K562 (cell line): ENCODE measurements around the gene DENND1A. TPM values are rescaled to one million over a fixed set of nuclear protein-coding genes. Genes with fewer than 3 reads are reported as not detected.

Experiments
- ARID1B ChIP-seq: fragments of 450-650 bp; IDR thresholded peaks from 2 replicates; pipeline ENCODE4 v1.6.1; 2016; ENCODE audit warnings: antibody characterized with exemption, mild to moderate bottlenecking, inconsistent platforms
- BCOR ChIP-seq: fragments of 450-650 bp; IDR thresholded peaks from 2 replicates; pipeline ENCODE4 v1.6.1; 2016
- BRCA1 ChIP-seq, 2 experiments: fragments of 450-650 bp in 1 of 2; sonication (generic) in 1 of 2; formaldehyde crosslinking in 1 of 2; IDR thresholded peaks; 2 replicates each; pipeline versions ENCODE4 v1.5.0 to v1.6.1; 2017 to 2020; ENCODE audit warnings: mild to moderate bottlenecking in 1 of 2, missing genetic modification reagents in 1 of 2
- CBFA2T2 ChIP-seq: fragments of 450-650 bp; conservative IDR thresholded peaks from 2 replicates; pipeline ENCODE4 v1.6.1; 2017; ENCODE audit warnings: mild to moderate bottlenecking
- CTBP1 ChIP-seq: fragments of 450-650 bp; IDR thresholded peaks from 2 replicates; pipeline ENCODE4 v1.6.1; 2016; ENCODE audit warnings: borderline replicate concordance
- CXXC5 ChIP-seq: fragments of 250-450 bp; sonication (Bioruptor Pico); IDR thresholded peaks from 2 replicates; pipeline ENCODE4 v1.8.0; 2022; ENCODE audit warnings: inconsistent platforms, mild to moderate bottlenecking, moderate library complexity
- ESRRB ChIP-seq: fragments of 250-450 bp; sonication (Bioruptor Pico); IDR thresholded peaks from 2 replicates; pipeline ENCODE4 v1.5.0; 2020; ENCODE audit warnings: mild to moderate bottlenecking, moderate library complexity, borderline replicate concordance
- LEF1 ChIP-seq: fragments of 450-650 bp; IDR thresholded peaks from 2 replicates; pipeline ENCODE4 v1.6.1; 2016; ENCODE audit warnings: mild to moderate bottlenecking
- NFATC3 ChIP-seq: fragments of 450-650 bp; IDR thresholded peaks from 2 replicates; pipeline ENCODE4 v1.6.1; 2017; ENCODE audit warnings: mild to moderate bottlenecking
- NFE2L1 ChIP-seq: fragments of 450-650 bp; IDR thresholded peaks from 2 replicates; pipeline ENCODE4 v1.6.1; 2016; ENCODE audit warnings: missing genetic modification characterization, low read depth, mild to moderate bottlenecking, missing compliant biosample characterization, moderate library complexity, borderline replicate concordance
- PHTF2 ChIP-seq: fragments of 250-450 bp; sonication (Bioruptor Pico); IDR thresholded peaks from 2 replicates; pipeline ENCODE4 v1.5.0; 2021; ENCODE audit warnings: mild to moderate bottlenecking
- RCOR1 ChIP-seq, 2 experiments: IDR thresholded peaks; 2 replicates each; pipeline ENCODE4 v1.6.1; 2012; ENCODE audit warnings: low read depth in 2 of 2, low read length in 2 of 2, borderline replicate concordance in 1 of 2, improper control_type of control experiment in 1 of 2
- SRSF7 ChIP-seq: fragments of 200-400 bp; formaldehyde crosslinking; optimal IDR thresholded peaks from 2 replicates; pipeline ENCODE3; 2017; ENCODE audit warnings: mild to moderate bottlenecking, low read depth, low read length
- ZEB2 ChIP-seq: fragments of 450-650 bp; IDR thresholded peaks from 2 replicates; pipeline ENCODE4 v1.6.1; 2016
- ZNF165 ChIP-seq: fragments of 250-450 bp; sonication (Bioruptor Pico); IDR thresholded peaks from 2 replicates; pipeline ENCODE4 v1.4.0; 2020; ENCODE audit warnings: borderline replicate concordance
- polyA plus RNA-seq, 8 experiments: library from polyadenylated mRNA; depleted of rRNA in 4 of 8; stranded (reverse) in 5 of 8; unstranded in 3 of 8; fragments of >200 nt; fragmentation: Nextera tagmentation in 2 of 8; fragmentation: Illumina TruSeq in 1 of 8; extraction: Ambion mirVana in 2 of 8; extraction: Trizol in 1 of 8; gene quantifications; 2 replicates each; pipeline versions ENCODE4 v1.2.1 to v1.2.3, GENCODE V29; 2011 to 2014; ENCODE audit warnings: inconsistent platforms in 1 of 8, missing spikeins in 1 of 8
- total RNA-seq, 7 experiments: library from RNA; depleted of rRNA in 6 of 7; stranded (reverse); fragments of >200 nt in 6 of 7; fragmentation: Illumina TruSeq in 2 of 7; extraction: Trizol in 2 of 7; gene quantifications; 2 replicates each; pipeline versions ENCODE4 v1.2.1 to v1.2.3, GENCODE V29; 2011 to 2021; ENCODE audit warnings: low replicate concordance in 1 of 7
- TF ChIP-seq, protein P1 (sequence below): fragments of 450-650 bp; formaldehyde crosslinking; IDR thresholded peaks from 2 replicates; pipeline ENCODE4 v1.4.0; 2020; ENCODE audit warnings: mild to moderate bottlenecking
- TF ChIP-seq, protein P2 (sequence below), 2 experiments: fragments of 450-650 bp; formaldehyde crosslinking in 1 of 2; IDR thresholded peaks; 2 replicates each; pipeline versions ENCODE4 v1.4.0 to v1.6.1; 2014 to 2020; ENCODE audit warnings: mild to moderate bottlenecking in 2 of 2, borderline replicate concordance in 1 of 2, low read depth in 1 of 2
- TF ChIP-seq, protein P3 (sequence below): fragments of 250-450 bp; sonication (Bioruptor Pico); IDR thresholded peaks from 2 replicates; pipeline ENCODE4 v1.8.0; 2021; ENCODE audit warnings: mild to moderate bottlenecking, moderate library complexity

Gene DENND1A
- total and polyA plus RNA-seq, 9 of the 15 experiments (the other 6 are each of a cell fraction or from before 2014, with no cell fraction given), result 7.6 to 29.5 (median 15.7) TPM

DNA sequence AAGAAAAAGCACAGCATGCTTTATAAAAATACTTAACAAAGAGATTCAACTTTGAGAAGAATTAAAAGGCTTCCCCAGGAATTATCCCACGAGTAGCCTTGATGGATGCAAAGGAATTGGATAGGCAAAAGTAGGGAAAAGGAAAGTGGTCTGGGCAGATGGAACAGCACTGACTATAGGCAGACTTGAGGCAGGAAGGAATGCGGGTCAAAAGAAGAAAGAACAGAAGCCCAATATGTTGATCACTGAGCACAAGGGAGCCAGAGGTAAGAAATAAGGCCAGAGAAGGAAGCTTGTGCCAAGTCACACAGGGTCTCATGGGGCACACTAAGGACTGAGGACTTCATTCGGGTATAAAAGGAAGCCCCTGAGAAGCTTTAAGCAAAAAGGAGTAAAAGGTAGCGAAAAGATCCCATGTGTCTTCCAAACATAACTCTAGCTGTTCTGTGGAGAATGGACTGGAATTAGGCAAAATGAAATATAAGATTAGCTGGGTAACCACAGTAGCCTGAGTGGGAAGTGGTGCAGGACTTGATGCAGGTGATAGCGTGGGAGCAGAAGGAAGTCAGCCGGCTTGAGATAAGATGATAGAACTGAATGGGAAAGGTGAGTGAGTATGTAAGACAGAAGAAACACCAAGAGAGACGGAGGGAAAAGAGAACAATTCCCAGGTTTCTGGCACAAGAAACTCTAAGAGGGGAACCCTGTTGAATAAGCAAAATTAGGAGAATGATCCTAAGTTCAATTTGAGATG, 106.6 kb downstream of the DENND1A start (continued):
- TF ChIP-seq BRCA1 (IDR thresholded peaks at IDR 0.05) (no peak), BRCA1 (CRISPR knock-in tag; IDR thresholded peaks at IDR 0.05) (no peak), ZNF165 (CRISPR knock-in tag) (no peak), ARID1B (peak; percentile 77), ZEB2 (peak; percentile 90), BCOR (no peak), CXXC5 (CRISPR knock-in tag) (peak; percentile 42; the same call in 1 of the 2 replicates), CBFA2T2 (0 out of 2 replicates have a peak, but pooled peaks have one; percentile 15), CTBP1 (peak; percentile 31; the same call in 1 of the 2 replicates), ESRRB (CRISPR knock-in tag) (no peak), NFE2L1 (tag) (no peak), RCOR1 (IDR thresholded peaks at IDR 0.05; ENCODE audit: borderline replicate concordance in 1 of 2, low read depth in 2 of 2, low read length in 2 of 2) (0 out of 4 replicates have a peak, but pooled peaks of 1 of the 2 experiments have one; percentile 30), LEF1 (no peak), NFATC3 (no peak), SRSF7 (no peak), PHTF2 (CRISPR knock-in tag) (no peak)
- TF ChIP-seq, protein P1, sequence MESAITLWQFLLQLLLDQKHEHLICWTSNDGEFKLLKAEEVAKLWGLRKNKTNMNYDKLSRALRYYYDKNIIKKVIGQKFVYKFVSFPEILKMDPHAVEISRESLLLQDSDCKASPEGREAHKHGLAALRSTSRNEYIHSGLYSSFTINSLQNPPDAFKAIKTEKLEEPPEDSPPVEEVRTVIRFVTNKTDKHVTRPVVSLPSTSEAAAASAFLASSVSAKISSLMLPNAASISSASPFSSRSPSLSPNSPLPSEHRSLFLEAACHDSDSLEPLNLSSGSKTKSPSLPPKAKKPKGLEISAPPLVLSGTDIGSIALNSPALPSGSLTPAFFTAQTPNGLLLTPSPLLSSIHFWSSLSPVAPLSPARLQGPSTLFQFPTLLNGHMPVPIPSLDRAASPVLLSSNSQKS (CRISPR knock-in tag), result no peak
- TF ChIP-seq, protein P2, sequence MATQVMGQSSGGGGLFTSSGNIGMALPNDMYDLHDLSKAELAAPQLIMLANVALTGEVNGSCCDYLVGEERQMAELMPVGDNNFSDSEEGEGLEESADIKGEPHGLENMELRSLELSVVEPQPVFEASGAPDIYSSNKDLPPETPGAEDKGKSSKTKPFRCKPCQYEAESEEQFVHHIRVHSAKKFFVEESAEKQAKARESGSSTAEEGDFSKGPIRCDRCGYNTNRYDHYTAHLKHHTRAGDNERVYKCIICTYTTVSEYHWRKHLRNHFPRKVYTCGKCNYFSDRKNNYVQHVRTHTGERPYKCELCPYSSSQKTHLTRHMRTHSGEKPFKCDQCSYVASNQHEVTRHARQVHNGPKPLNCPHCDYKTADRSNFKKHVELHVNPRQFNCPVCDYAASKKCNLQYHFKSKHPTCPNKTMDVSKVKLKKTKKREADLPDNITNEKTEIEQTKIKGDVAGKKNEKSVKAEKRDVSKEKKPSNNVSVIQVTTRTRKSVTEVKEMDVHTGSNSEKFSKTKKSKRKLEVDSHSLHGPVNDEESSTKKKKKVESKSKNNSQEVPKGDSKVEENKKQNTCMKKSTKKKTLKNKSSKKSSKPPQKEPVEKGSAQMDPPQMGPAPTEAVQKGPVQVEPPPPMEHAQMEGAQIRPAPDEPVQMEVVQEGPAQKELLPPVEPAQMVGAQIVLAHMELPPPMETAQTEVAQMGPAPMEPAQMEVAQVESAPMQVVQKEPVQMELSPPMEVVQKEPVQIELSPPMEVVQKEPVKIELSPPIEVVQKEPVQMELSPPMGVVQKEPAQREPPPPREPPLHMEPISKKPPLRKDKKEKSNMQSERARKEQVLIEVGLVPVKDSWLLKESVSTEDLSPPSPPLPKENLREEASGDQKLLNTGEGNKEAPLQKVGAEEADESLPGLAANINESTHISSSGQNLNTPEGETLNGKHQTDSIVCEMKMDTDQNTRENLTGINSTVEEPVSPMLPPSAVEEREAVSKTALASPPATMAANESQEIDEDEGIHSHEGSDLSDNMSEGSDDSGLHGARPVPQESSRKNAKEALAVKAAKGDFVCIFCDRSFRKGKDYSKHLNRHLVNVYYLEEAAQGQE (IDR thresholded peaks at IDR 0.05; ENCODE audit: borderline replicate concordance), result no peak
- TF ChIP-seq, protein P2 (CRISPR knock-in tag; IDR thresholded peaks at IDR 0.05; ENCODE audit: low read depth), result no peak
- TF ChIP-seq, protein P3, sequence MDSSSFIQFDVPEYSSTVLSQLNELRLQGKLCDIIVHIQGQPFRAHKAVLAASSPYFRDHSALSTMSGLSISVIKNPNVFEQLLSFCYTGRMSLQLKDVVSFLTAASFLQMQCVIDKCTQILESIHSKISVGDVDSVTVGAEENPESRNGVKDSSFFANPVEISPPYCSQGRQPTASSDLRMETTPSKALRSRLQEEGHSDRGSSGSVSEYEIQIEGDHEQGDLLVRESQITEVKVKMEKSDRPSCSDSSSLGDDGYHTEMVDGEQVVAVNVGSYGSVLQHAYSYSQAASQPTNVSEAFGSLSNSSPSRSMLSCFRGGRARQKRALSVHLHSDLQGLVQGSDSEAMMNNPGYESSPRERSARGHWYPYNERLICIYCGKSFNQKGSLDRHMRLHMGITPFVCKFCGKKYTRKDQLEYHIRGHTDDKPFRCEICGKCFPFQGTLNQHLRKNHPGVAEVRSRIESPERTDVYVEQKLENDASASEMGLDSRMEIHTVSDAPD (CRISPR knock-in tag), result no peak
